A549 (cell line): ENCODE data around the gene ACSM5.

ENCODE experiments used
- CBX2 ChIP-seq: fragments of 200-600 bp; sonication (generic); IDR thresholded peaks from 2 replicates; pipeline ENCODE4 v1.6.1; 2016; ENCODE audit warnings: low read depth, mild to moderate bottlenecking, borderline replicate concordance
- EP300 ChIP-seq, 2 experiments: fragments of >200 bp; sonication (Bioruptor Twin); formaldehyde crosslinking; IDR thresholded peaks; 2 replicates in 1 of 2; 3 replicates in 1 of 2; pipeline ENCODE4 v1.6.1; 2016 to 2017
- HDAC2 ChIP-seq: fragments of 200-600 bp; sonication (generic); IDR thresholded peaks from 2 replicates; pipeline ENCODE4 v1.6.1; 2016
- HOXA7 ChIP-seq: fragments of 250-450 bp; sonication (Bioruptor Pico); IDR thresholded peaks from 2 replicates; pipeline ENCODE4 v1.5.0; 2020; ENCODE audit warnings: mild to moderate bottlenecking, moderate library complexity
- KDM5A ChIP-seq: fragments of 200-600 bp; sonication (generic); IDR thresholded peaks from 2 replicates; pipeline ENCODE4 v1.6.1; 2016; ENCODE audit warnings: antibody characterized with exemption, mild to moderate bottlenecking
- TF ChIP-seq, protein P1 (sequence below): fragments of >200 bp; sonication (Bioruptor Twin); formaldehyde crosslinking; IDR thresholded peaks from 3 replicates; pipeline ENCODE4 v1.5.1; 2016

DNA sequence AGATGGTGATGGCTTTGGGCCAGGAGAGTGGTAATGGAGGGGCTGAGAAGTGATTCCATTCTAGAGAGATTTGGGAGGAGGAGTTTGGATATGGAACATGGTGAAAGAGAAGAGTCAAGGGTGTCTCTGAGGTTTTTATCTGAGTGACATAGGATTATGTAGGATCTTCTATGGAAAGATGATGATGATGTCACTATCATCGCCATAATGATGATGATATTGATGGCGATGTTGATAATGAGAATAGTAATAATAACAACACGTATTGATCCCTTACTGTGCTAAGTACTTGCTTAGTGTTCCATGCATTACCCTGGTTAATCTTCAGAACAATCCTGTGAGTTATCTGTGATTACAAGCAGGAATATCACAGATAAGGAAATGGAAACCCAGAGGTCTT, 21.4 kb upstream of the ACSM5 start:
- no peak for TF ChIP-seq EP300 (IDR thresholded peaks at IDR 0.05)
- TF ChIP-seq, protein P1, sequence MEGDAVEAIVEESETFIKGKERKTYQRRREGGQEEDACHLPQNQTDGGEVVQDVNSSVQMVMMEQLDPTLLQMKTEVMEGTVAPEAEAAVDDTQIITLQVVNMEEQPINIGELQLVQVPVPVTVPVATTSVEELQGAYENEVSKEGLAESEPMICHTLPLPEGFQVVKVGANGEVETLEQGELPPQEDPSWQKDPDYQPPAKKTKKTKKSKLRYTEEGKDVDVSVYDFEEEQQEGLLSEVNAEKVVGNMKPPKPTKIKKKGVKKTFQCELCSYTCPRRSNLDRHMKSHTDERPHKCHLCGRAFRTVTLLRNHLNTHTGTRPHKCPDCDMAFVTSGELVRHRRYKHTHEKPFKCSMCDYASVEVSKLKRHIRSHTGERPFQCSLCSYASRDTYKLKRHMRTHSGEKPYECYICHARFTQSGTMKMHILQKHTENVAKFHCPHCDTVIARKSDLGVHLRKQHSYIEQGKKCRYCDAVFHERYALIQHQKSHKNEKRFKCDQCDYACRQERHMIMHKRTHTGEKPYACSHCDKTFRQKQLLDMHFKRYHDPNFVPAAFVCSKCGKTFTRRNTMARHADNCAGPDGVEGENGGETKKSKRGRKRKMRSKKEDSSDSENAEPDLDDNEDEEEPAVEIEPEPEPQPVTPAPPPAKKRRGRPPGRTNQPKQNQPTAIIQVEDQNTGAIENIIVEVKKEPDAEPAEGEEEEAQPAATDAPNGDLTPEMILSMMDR = no peak
- no peak for TF ChIP-seq HDAC2
- TF ChIP-seq KDM5A = no peak
- TF ChIP-seq HOXA7 (CRISPR knock-in tag) = no peak
- TF ChIP-seq CBX2 = no peak
